HG03520 (cell line): ENCODE measurements around the gene SPDEF.

Source experiments
- ATAC-seq: cut with Tn5 transposase; IDR thresholded peaks from one replicate; pipeline ENCODE4 v1.9.1; 2021; ENCODE audit warnings: mild to moderate bottlenecking, moderate library complexity; ENCODE audit not compliant: unreplicated experiment

SPDEF gene

GRCh38 chr6:34556031-34556471, at the start of gene SPDEF:
TSS of gene SPDEF (minus strand) at chr6:34556329. CDS start at chr6:34544455, 11,874 bp downstream.
- no peak for ATAC-seq

GRCh38 chr6:34603707-34604106, 47.6 kb upstream of the SPDEF start:
- no peak for ATAC-seq

- ATAC-seq: no peak
Observed at GRCh38 chr6:34602318-34603111, 46.4 kb upstream of the SPDEF start.

GRCh38 chr6:34601706-34602105, 45.6 kb upstream of the SPDEF start:
- ATAC-seq: no peak

- ATAC-seq: no peak
Observed at GRCh38 chr6:34600796-34601195, 44.7 kb upstream of the SPDEF start.

GRCh38 chr6:34600101-34600500, 44.0 kb upstream of the SPDEF start:
- no peak for ATAC-seq

GRCh38 chr6:34598712-34599111, 42.6 kb upstream of the SPDEF start:
- no peak for ATAC-seq

- no peak for ATAC-seq
Observed at GRCh38 chr6:34597605-34598353, 41.6 kb upstream of the SPDEF start.

- ATAC-seq: no peak
Observed at GRCh38 chr6:34596798-34597197, 40.7 kb upstream of the SPDEF start.

- ATAC-seq: no peak
Observed at GRCh38 chr6:34595332-34596184, 39.4 kb upstream of the SPDEF start.

GRCh38 chr6:34593701-34594100, 37.6 kb upstream of the SPDEF start:
- no peak for ATAC-seq

- no peak for ATAC-seq
Observed at GRCh38 chr6:34592208-34592952, 36.3 kb upstream of the SPDEF start.

GRCh38 chr6:34589691-34590090, 33.6 kb upstream of the SPDEF start:
- no peak for ATAC-seq

GRCh38 chr6:34589140-34589539, 33.0 kb upstream of the SPDEF start:
- ATAC-seq: no peak

- no peak for ATAC-seq
Observed at GRCh38 chr6:34587851-34588250, 31.7 kb upstream of the SPDEF start.

GRCh38 chr6:34587325-34587724, 31.2 kb upstream of the SPDEF start:
- no peak for ATAC-seq

- no peak for ATAC-seq
Observed at GRCh38 chr6:34586327-34587040, 30.4 kb upstream of the SPDEF start.

GRCh38 chr6:34585512-34586061, 29.5 kb upstream of the SPDEF start:
- no peak for ATAC-seq

- ATAC-seq: no peak
Observed at GRCh38 chr6:34585108-34585507, 29.0 kb upstream of the SPDEF start.

GRCh38 chr6:34584694-34585093, 28.6 kb upstream of the SPDEF start:
- no peak for ATAC-seq
